Ishikawa (cell line): Measurements from ENCODE around the gene MYO5B.

Experiments used
- CEBPB ChIP-seq: IDR thresholded peaks from 2 replicates; pipeline ENCODE4 v1.6.1; 2012
- EP300 ChIP-seq: IDR thresholded peaks from 2 replicates; pipeline ENCODE4 v1.6.1; 2012; ENCODE audit warnings: borderline replicate concordance
- NFIC ChIP-seq: IDR thresholded peaks from 2 replicates; pipeline ENCODE4 v1.6.1; 2012
- TAF1 ChIP-seq: IDR thresholded peaks from 2 replicates; pipeline ENCODE4 v1.6.1; 2012; ENCODE audit warnings: low read depth, mild to moderate bottlenecking
- TCF12 ChIP-seq: IDR thresholded peaks from 2 replicates; pipeline ENCODE4 v1.6.1; 2012; ENCODE audit warnings: low read depth
- TF ChIP-seq, protein P1 (sequence below): IDR thresholded peaks from 2 replicates; pipeline ENCODE4 v1.6.1; 2012

DNA sequence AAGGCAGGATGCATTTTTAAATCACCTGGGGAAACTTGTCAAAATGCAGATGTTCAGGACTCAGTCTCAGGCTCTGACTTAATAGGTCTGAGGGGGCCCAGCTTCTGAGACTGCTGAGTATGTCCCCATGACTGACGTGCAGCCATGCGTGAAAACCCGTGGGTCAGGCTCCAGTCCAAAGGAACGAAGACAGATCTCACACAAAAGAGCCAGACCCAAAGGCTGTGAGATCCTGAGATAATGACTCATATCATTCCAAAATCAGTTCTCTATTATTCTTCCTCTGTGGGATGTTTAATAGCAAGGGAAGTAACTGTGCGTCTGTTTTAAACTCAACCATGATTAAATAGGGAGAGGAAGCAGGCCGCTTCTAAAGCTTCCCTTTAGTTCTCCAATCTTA is 274.2 kb downstream of the MYO5B start:
- TF ChIP-seq TAF1, result no peak
- TF ChIP-seq NFIC, result no peak
- TF ChIP-seq, protein P1, sequence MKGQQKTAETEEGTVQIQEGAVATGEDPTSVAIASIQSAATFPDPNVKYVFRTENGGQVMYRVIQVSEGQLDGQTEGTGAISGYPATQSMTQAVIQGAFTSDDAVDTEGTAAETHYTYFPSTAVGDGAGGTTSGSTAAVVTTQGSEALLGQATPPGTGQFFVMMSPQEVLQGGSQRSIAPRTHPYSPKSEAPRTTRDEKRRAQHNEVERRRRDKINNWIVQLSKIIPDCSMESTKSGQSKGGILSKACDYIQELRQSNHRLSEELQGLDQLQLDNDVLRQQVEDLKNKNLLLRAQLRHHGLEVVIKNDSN, result no peak
- TF ChIP-seq TCF12, result no peak
- no peak for TF ChIP-seq EP300
- no peak for TF ChIP-seq CEBPB
